ENCODE results near the gene FZD1. TPM values are rescaled to one million over a fixed set of nuclear protein-coding genes. Genes with fewer than 3 reads are reported as not detected.

FZD1 gene
- polyA plus RNA-seq, 1 experiment = 4.5 TPM

GRCh38 chr7:91314591-91315323 lies 50.5 kb downstream of the FZD1 start:
- Histone ChIP-seq H3K27me3 (ENCODE audit: control insufficient read depth, insufficient read depth, low read length) (no peaks in the 10 kb centered on the region), H3K36me3 (ENCODE audit: control insufficient read depth, insufficient read depth, low read length) (no peaks in the 10 kb centered on the region), H3K4me3 (ENCODE audit: low read depth, low read length) (no peak overlapping the region)
- no peak for DNase-seq (ENCODE audit: low read depth)
- ChIA-PET POLR2A (no interaction called here), CTCF (no interaction called here)
- no peak for TF ChIP-seq CTCF (IDR thresholded peaks at IDR 0.05; ENCODE audit: insufficient read depth, low read depth, low read length)

GRCh38 chr7:91316426-91316825 lies 52.2 kb downstream of the FZD1 start:
- CTCF ChIA-PET = no interaction called here
- Histone ChIP-seq H3K4me3 (ENCODE audit: low read depth, low read length) (no peak overlapping the region), H3K36me3 (ENCODE audit: control insufficient read depth, insufficient read depth, low read length) (no peaks in the 10 kb centered on the region), H3K27me3 (ENCODE audit: control insufficient read depth, insufficient read depth, low read length) (no peaks in the 10 kb centered on the region)
- no peak for DNase-seq (ENCODE audit: low read depth)
- no peak for TF ChIP-seq CTCF (IDR thresholded peaks at IDR 0.05; ENCODE audit: insufficient read depth, low read depth, low read length)
- POLR2A ChIA-PET = no interaction called here

- Histone ChIP-seq H3K27me3 (ENCODE audit: control insufficient read depth, insufficient read depth, low read length) (peaks cover 2% of the 10 kb centered on the region; the same call in 1 of the 2 replicates), H3K36me3 (ENCODE audit: control insufficient read depth, insufficient read depth, low read length) (no peaks in the 10 kb centered on the region), H3K4me3 (ENCODE audit: low read depth, low read length) (no peak overlapping the region)
- no peak for TF ChIP-seq CTCF (IDR thresholded peaks at IDR 0.05; ENCODE audit: insufficient read depth, low read depth, low read length)
- ChIA-PET CTCF (no interaction called here), POLR2A (no interaction called here)
- DNase-seq (ENCODE audit: low read depth) = no peak
Observed at GRCh38 chr7:91319351-91319750, 55.1 kb downstream of the FZD1 start.

- Histone ChIP-seq H3K4me3 (ENCODE audit: low read depth, low read length) (no peak overlapping the region), H3K27me3 (ENCODE audit: control insufficient read depth, insufficient read depth, low read length) (peaks cover 4% of the 10 kb centered on the region; the same call in 1 of the 2 replicates), H3K36me3 (ENCODE audit: control insufficient read depth, insufficient read depth, low read length) (no peaks in the 10 kb centered on the region)
- ChIA-PET POLR2A (no interaction called here), CTCF (no interaction called here)
- DNase-seq (ENCODE audit: low read depth) = no peak
- TF ChIP-seq CTCF (IDR thresholded peaks at IDR 0.05; ENCODE audit: insufficient read depth, low read depth, low read length) = no peak
Observed at GRCh38 chr7:91320366-91321078, 56.3 kb downstream of the FZD1 start.
